HG02973 (cell line): ENCODE data around the gene BBS2.

Experiments used
- ATAC-seq: cut with Tn5 transposase; IDR thresholded peaks from one replicate; pipeline ENCODE4 v1.9.1; 2021; ENCODE audit warnings: moderate library complexity; ENCODE audit not compliant: unreplicated experiment

The BBS2 gene

GRCh38 chr16:56436258-56436657 lies 83.6 kb downstream of the BBS2 start:
- ATAC-seq = no peak
